Measurements from ENCODE around the gene KRT3. TPM values are rescaled to one million over a fixed set of nuclear protein-coding genes. Genes with fewer than 3 reads are reported as not detected.

KRT3 gene
- total RNA-seq, 1 donor from 2014 or later, result not detected

DNA sequence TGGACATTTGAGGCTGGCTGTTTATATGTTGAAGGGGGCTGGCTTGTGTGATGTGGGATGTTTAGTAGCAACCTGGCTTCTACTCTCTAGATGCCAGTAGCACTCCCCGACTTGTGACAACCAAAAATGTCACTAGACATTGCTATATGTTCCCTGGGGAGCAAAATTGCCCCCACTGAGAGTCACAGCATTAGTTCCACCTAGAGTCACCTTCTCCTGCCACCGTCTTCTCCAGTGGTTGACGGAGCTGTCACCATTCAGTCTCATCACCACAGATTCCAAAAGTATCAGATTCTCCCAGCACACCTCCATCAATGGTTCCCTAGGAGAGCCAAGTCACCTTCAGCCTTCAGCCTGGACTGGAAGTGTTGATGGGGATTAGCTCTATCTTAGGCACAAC, 11.0 kb downstream of the KRT3 start:
- DNase-seq (ENCODE audit: low spot score), result no peak

DNA sequence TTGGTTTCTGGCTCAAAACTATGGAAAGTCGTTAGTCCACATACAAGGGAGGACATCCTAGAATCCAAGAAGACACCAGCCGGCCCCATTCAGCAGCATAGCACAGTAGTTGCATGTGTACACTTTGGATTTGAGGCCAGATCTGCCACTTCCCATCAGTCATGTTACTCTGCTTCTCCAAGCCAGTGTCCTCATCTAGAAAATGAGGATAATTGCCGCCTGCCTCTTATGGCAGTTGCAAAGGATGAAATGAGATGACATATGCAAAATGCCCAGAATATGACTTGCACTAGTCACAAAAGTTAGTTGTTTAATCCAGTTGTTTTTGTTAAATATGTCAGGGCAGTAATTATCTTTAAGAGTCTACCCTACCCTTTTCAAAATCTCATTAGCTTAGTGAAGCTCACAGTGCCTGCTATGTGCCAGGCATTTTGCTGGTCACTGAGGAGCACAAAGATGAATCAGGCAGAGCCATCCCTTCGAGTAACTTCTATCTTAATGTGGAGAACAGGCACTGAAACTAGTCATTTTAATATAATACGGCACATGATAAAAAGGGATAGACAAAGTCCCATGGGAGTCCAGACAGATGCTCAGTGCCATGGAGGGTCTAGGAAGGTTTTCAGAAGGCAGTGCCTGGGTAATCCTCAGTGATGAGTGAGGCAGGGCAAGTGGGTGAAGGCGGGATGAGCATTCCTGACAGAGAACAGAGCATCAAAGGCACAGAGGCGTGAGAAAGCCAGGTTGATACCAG, 12.2 kb downstream of the KRT3 start:
- ATAC-seq (no peak), DNase-seq (ENCODE audit: low spot score) (no peak)

More for the DNA sequence above, 11.0 kb downstream of the KRT3 start:
- ATAC-seq, result no peak

DNA sequence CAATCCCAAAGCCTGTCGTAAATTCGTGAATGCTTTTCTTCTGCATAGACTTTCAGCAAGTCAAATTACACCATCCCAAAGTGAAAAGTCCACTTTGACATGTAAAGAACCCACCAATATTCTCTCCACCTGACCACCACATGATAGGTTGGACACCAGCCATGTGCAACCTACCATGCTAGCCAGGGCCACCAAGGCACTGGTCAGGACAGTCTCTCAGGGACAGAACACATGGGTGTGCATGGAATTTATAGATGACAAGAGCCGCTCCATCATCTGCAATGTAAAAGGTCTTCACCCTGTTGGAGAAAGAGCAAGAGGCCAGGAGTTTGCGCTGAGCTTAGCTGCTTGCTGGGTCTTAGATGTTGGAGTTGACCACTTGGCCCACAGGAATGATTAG, 13.4 kb downstream of the KRT3 start:
- DNase-seq (ENCODE audit: low spot score) (no peak), ATAC-seq (no peak)

DNA sequence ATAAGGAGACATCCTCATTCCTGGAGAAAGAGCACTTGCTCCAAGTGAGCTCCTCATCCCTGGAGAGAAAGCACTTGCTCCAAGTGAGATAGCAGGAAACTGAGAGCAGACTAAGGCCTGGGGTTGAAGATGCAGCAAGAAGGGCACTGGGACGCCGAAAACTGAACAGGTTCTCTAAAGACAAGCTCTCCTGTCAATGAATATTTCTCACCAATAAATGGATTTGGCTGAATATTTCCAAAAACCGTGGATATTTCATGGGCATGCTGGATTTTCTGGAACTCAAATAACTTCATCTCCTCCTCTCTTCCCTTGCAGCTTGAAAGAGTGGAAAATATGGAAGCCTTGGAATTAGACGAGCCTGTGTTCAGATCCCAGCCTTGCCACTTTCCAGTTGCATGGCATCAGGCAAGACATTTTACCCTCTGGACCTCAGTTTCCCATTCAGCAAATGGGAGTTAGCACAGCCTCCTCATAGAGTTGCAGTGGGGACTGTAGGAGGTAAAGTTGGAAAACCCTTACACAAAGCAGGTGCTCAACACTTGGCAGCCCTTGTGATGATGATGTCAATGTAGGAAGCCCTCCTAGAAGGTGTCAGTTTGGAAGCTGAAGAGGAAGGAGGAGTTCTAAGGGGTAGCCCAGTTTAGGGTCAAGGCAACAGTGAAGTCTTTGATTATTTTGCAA, 14.4 kb downstream of the KRT3 start:
- no peak for ATAC-seq
- DNase-seq (ENCODE audit: low spot score), result no peak

DNA sequence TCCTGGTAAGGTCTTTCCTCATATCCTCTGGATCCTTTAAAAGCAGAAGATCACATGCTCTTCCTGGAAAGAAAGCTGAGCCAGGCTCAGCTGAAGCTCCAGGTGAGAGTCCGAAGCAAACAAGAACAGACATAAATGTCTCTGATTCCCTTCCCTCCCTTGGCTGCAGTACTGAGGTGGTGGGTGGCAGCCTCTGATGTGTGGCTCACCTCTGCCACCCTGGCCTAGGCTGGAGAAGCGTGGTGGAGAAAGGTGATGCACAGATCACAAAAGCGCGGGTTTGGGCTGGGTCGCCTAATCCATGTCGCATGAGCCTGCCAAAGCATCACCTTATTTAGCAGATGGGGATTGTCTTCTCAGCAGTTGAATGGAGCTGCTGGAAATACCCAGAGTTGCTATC, 16.0 kb downstream of the KRT3 start:
- no peak for ATAC-seq
- DNase-seq (ENCODE audit: low spot score), result no peak

DNA sequence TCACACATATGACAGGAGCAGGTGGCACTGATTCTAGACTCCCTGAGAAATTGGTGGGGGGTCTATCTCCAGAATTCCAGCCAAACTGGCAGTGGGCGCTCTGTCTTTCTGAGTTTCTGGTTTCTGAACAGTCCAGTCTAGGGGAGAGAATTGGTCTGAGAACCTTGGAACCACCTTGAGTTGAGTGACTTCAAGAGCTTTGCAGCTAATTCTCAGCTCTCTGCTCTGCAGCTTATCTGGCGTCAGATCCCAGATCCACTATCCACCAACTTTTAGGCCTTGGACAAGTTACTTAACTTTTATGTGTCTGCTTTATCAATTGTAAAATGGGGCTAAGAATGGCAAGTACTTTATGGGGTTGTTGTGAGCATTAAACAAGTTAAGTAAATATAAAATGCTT, 17.1 kb downstream of the KRT3 start:
- ATAC-seq, result no peak
- DNase-seq (ENCODE audit: low spot score), result no peak

DNA sequence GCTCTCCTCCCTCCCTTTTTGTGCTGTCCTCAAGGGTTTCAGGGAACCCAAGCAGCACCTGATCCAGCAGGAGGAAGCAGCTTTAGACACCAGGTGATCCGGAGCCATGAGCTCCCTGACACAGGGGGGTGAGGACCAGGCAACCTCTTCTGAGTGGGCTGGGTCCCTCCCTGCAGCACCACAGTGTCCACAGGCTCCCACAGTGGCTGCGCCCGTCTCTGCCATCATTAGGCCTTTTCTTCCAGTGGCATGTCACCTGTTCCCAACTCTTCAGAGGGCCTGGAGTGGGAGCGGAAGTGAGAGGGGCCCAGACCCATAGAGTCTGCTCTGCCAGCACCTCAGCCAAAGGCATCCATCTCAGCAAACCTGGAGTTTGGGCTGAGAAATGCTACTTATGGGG, 18.4 kb downstream of the KRT3 start:
- DNase-seq (ENCODE audit: low spot score), result no peak
- ATAC-seq, result no peak

DNA sequence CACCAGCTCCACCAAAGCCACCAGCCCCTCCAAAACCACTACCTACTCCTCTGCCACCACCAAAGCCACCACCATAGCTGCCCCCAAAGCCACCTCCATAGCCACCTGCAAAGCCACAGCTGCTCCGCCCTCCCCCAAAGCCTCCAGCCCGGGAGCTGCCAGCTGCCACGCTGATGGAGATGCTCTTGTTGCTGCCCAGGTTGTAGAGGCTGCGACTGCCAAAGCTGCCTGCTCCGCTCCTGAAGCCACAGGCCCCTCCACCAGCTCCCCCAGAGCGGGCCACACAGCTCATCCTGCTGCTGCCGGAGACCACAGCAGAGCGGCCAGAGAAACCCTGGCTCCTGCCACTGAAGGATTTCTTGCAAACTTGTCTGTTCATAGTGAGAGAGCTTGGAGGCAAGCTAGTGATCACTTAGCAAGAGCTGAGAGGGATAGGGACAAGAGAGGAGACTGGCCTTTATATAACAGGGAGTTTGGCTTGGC, 19.0 kb downstream of the KRT3 start, which contains the start of gene KRT76:
TSS of gene KRT76 (minus strand) at position 433 of the 483 bp plus-strand sequence. CDS start at position 379, 54 bp downstream.
- no peak for DNase-seq (ENCODE audit: low spot score)
- ATAC-seq, result no peak

DNA sequence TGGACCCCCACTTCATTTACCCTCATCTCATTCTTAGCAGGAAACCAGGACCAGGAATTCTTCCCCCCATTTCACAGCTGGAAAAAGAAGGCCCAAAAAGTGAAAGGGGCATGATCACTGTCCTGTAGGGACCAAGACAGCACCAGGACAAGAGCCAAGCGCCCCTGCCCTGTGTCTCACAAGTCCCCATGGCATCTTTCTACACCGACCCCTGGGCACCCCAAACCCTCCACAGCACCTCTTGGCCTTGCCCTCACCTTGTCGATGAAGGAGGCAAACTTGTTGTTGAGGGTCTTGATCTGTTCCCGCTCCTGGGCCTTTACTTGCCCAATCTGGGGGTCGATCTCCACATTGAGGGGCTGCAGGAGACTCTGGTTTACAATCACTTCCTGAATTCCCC, 19.5 kb downstream of the KRT3 start:
- no peak for DNase-seq (ENCODE audit: low spot score)
- ATAC-seq, result no peak

DNA sequence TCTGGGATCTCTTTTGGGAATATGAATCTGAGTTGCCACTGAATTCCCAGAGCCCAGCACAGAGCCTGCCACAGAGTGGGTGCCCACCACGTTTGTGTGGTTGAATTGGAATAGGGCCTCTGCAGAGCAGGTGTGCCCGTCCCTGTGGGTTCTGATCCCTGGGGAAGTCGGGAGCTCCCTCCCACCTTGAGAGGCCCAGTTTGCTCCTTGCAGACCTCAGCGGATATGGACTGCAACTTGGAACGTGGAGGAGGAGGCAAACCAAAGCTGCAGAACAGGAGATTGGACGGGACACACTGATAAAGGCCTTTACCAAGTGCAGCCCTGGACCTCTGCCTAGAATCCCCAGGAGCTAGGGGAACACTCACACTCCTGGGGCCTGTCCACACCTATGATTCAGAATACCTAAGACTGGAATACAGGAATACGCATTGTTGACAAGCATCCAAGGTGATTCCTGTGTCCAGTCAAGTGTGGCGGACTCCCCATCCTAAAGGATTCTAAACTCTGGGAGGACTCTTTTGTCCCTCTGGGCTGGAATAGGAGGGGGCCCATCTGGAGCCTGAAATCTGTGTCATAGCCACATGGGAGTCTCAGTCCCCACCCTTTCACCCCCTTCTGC, 21.2 kb downstream of the KRT3 start:
- no peak for ATAC-seq
- no peak for DNase-seq (ENCODE audit: low spot score)

DNA sequence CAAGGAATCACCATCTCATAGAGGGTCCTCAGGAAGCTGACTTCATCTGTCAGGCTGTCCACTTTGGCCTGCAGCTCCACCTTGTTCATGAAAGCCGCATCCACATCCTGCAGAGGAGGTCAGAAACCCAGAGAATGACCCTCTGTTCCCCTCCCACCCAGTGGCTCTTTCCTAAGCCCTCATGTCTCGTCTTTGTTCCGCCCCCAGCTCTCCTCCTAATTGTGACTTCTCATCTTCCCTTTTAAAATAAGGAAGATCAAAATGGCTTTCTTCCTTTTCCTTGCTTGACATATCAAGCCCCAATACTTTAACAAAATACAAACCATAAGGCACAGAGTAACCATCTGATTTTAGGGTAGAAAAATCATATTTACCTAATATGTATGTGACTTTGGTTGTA, 23.1 kb downstream of the KRT3 start:
- ATAC-seq (no peak), DNase-seq (ENCODE audit: low spot score) (no peak)

DNA sequence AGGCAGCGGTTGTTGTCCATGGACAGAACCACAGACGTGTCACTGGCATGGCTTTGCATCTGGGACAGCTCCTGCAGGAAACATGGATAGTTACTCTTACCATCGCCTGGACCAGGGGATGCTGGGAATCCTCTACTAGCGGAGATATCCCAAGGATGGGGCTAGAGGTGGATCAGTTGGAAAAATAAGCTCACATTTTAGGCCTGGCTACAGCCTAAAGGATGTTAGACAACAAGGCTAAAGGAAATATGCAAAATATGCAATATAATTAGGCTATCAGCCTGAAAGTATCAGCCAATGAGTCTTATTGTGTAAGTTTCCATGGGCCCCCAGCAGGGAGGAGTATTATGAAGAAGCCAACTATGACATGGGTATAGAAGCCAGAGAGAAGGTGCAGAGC, 23.7 kb downstream of the KRT3 start:
- DNase-seq (ENCODE audit: low spot score), result no peak
- ATAC-seq, result no peak

DNA sequence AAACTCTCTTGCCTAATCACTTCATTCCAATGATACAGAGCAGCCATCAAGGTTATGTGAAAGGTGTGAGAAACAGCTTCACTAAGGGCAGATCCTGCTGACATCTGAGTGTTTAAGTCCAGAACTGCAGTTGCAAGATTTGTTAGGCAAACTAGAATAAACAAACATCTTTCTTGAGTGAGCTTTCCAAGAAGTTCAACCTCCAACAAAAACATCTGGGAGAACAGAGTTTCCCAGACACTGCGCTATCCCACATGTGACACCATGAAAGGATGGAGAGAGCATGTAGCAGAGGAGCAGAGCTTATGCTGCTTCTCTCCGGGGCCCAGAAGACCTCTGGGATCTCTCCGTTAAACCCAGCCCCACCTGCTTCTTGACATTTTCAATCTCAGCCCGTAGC, 24.4 kb downstream of the KRT3 start:
- ATAC-seq, result no peak
- no peak for DNase-seq (ENCODE audit: low spot score)

DNA sequence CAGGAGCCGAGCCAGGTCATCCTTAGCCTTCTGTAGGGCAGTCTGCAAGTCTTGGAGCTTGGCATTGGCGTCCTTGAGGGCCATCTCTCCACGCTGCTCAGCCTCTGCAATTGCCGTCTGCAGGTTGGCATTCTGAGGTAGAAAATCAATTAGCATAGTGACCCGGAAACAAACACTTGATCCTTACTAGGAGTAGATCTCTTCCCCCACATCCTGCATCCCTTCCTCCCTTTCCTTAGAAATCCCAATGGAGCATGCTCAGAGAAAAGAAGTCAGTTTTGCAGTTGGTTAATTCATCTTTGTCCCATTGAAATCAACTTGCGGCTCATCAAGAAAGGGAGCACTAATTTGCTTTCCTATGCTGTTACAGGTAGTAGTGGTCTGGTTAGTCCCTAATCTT, 24.8 kb downstream of the KRT3 start:
- ATAC-seq, result no peak
- DNase-seq (ENCODE audit: low spot score), result no peak

DNA sequence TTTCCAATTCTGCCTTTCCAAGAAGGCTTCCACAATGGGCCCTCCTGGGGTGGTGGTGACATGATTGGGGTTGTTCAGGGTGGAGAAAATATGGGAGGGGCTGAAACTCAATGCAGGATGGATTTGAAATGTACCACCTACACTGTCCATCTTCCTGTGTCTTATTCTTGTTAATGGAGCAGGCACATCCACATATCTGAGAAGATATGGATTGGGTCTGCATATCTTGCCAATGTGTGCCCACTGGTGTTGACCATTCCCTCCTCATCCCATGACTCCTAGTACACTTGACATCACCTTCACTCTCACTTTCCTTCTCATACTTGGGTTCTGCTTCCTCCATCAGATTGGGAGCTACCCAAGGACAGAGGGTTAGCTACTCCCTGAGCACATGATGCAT, 26.0 kb downstream of the KRT3 start:
- no peak for DNase-seq (ENCODE audit: low spot score)
- no peak for ATAC-seq

DNA sequence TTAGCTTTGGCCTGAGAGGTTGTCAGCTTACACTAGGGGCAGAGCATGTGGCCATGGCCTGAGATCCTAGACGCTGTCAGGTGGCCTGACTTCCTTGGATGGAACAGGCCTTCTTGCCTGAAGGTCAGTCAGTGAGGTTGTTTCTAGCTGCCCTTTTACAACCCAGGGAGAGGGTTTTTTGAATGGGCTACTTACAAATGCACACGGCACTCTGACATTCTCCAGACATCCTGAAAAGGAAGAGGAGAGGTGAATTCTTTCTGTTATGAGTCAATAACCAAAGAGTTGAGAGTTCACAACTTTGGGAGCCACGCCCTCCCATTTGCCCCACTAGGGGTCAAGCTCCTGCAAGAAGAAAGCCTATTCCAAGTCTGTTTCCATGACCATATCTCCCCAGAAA, 26.6 kb downstream of the KRT3 start:
- ATAC-seq, result no peak
- no peak for DNase-seq (ENCODE audit: low spot score)

DNA sequence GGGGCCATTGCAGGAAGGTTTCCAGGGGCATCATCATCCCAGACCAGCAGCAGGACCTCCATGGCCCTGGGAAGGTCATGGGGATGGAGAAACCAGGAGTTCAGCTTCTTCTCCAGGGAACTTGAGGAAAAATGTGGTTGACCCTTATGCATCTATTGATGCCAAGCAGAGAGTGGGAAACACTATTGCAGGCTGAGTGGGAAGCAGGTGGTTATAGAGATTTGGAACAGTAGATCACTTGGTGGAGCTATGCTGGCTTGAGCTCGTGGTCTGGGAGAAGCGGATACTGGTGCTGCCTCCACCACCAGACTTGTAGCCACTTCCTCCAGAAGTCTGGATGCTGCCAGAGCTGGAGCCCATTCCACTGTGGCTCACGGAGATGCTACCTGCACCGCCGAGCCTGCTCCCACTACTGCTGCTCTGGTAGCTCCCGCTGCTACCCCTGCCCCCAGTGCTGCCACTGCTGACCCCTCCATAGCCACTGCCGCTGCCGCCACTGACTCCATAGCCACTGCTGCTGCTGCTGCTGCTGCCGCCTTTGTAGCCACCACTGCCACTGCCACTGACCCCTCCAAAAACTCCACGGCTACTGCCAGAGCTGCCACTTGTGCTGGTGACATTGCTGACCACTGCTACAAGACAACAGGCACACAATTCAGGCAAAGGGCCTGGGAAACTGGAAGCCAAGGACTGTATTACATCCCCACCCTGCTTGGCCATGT, 27.3 kb downstream of the KRT3 start:
- DNase-seq (ENCODE audit: low spot score), result no peak
- no peak for ATAC-seq

DNA sequence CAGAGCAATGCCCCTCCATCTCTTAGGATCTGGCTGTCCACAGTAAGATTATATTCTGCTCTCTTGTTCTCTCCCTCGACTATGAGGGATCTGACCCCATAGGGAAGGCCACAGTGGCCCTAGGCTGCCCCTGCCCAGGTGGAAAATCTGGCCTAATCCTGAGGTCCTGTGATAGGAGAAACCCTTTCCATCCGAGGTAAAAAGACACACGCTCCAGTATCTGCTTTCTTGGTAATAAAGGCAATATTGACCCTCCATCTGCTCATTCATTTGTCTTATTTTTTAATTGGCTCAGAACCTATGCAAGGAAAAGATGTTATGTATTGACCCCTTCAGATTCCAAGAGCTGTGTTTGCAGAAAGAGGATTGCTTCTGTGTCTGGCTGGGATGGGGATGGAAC, 28.5 kb downstream of the KRT3 start:
- no peak for DNase-seq (ENCODE audit: low spot score)
- ATAC-seq, result no peak

DNA sequence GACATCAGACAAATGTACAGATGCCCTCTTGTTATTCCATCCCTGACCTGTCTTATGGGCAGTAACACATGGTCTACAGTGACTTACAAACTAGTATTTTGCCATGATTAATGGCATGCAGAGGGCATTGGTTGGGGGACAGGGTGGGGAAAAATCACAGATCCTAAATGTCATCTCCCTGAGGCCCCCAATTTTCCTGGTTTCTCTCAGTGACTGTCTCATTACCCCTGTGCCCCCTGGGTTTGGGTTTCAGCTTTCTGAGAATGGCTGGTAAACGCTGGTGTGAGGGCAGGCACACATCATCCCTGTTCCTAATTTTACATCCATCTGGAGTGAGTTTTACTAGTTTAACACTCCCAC, 28.9 kb downstream of the KRT3 start:
- DNase-seq (ENCODE audit: low spot score) (no peak), ATAC-seq (no peak)

DNA sequence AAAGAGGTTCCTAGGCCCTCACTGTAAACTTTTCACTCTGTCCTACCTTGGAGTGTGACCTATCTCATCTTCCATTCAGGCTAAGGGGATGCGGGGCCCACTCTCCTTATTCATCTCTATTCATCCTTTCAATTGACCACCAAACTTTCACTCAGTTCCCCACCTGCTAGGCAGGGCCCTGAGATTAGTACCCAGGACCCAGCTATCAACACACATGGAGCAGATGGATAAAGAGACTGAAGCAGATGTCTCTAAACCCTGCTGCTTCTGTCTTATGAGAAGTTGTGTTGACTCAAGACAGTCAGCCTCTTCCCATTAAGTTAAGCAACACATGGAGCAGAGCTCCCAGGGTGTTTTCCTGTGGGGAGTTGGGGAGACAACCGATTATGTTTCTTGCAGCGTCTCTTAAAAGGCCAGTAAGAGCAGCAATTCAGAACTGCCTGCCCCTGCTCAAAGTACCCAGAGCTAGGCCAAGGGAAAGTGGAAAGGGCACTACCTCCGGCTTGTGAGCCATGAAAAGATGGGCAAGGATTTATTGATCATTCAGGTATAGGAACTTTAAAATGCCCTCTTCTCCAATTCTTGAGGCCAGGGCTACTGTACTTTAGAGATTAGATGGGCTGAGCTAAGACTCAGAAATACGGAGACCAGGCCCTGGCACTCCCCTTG, 29.4 kb downstream of the KRT3 start:
- ATAC-seq, result no peak
- no peak for DNase-seq (ENCODE audit: low spot score)

DNA sequence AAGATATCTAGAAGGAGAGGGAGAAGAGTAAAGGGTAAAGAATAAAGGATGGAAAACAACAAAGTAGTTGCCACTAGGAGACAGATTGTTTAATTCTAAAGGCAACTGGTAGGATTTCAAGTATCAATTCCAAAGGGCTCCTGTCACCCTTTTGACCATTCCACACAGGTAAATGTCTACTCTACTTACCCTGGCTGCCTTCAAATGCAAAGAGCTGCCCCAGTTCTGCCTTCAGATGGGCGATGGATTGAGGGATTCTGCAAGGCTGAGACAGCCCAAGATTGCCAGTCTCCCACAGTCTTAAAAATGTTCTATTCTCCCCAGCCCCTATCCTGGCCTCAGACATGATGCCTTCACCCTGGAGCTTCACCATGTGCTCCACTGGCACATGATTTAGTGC, 30.2 kb downstream of the KRT3 start:
- DNase-seq (ENCODE audit: low spot score) (no peak), ATAC-seq (no peak)

Data from left lobe of liver (tissue), 2 donors.